Neuronal stem cell (in vitro differentiated cells): Measurements from ENCODE around the gene ARRDC2.

Experiments
- DNase-seq: peaks from one replicate; pipeline ENCODE4 v3.0.0-alpha.2; 2013; ENCODE audit warnings: low spot score
- H2AFZ ChIP-seq: one replicate; pipeline ENCODE4 v1.6.1; 2013; ENCODE audit warnings: mild to moderate bottlenecking, low read length, inconsistent platforms
- H2AK5ac ChIP-seq: 2 replicates; pipeline ENCODE4 v1.6.1; 2013; ENCODE audit warnings: low read depth, mild to moderate bottlenecking, inconsistent platforms, low read length, moderate library complexity, mixed read lengths
- H2BK120ac ChIP-seq: 2 replicates; pipeline ENCODE4 v1.6.1; 2013; ENCODE audit warnings: low read depth, mild to moderate bottlenecking, inconsistent platforms, low read length, moderate library complexity, mixed read lengths
- H2BK12ac ChIP-seq: one replicate; pipeline ENCODE4 v1.6.1; 2013; ENCODE audit warnings: low read length, inconsistent platforms
- H2BK15ac ChIP-seq: 2 replicates; pipeline ENCODE4 v1.6.1; 2013; ENCODE audit warnings: mild to moderate bottlenecking, low read length, inconsistent platforms, mixed read lengths
- H2BK5ac ChIP-seq: one replicate; pipeline ENCODE4 v1.6.1; 2013; ENCODE audit warnings: inconsistent platforms, mild to moderate bottlenecking, low read length, moderate library complexity
- H3K14ac ChIP-seq: one replicate; pipeline ENCODE4 v1.6.1; 2013; ENCODE audit warnings: low read length, inconsistent platforms
- H3K18ac ChIP-seq: 2 replicates; pipeline ENCODE4 v1.6.1; 2013; ENCODE audit warnings: low read length, inconsistent platforms
- H3K23ac ChIP-seq: 2 replicates; pipeline ENCODE4 v1.6.1; 2013; ENCODE audit warnings: low read depth, mild to moderate bottlenecking, mixed read lengths, low read length, inconsistent platforms; ENCODE audit not compliant: poor library complexity
- H3K27ac ChIP-seq: replicated peaks from 3 replicates; pipeline ENCODE4 v1.5.1; 2013; ENCODE audit warnings: low read length, inconsistent platforms
- H3K27me3 ChIP-seq, 3 experiments: 2 replicates each; pipeline ENCODE4 v1.6.1; 2013; ENCODE audit warnings: low read length in 3 of 3, mild to moderate bottlenecking in 2 of 3, inconsistent platforms in 1 of 3, low read depth in 1 of 3, mixed read lengths in 1 of 3, moderate library complexity in 1 of 3; ENCODE audit not compliant: control insufficient read depth in 3 of 3, insufficient read depth in 3 of 3
- H3K36me3 ChIP-seq, 2 donors: replicated peaks in 1 of 2; 2 replicates each; pipeline ENCODE4 v1.6.1; 2013; ENCODE audit warnings: low read length in 2 of 2; ENCODE audit not compliant: control insufficient read depth in 2 of 2, insufficient read depth in 2 of 2
- H3K4ac ChIP-seq: 2 replicates; pipeline ENCODE4 v1.6.1; 2013; ENCODE audit warnings: inconsistent platforms, mild to moderate bottlenecking, low read length, moderate library complexity
- H3K4me1 ChIP-seq, 2 donors: 1 replicate in 1 of 2; 2 replicates in 1 of 2; pipeline ENCODE4 v1.6.1; 2013; ENCODE audit warnings: low read length in 2 of 2, low read depth in 1 of 2; ENCODE audit not compliant: control insufficient read depth in 2 of 2, insufficient read depth in 1 of 2
- H3K4me2 ChIP-seq: one replicate; pipeline ENCODE4 v1.6.1; 2013; ENCODE audit warnings: mild to moderate bottlenecking, low read length, inconsistent platforms; ENCODE audit not compliant: insufficient read depth, poor library complexity, severe bottlenecking
- H3K4me3 ChIP-seq, 2 donors: 2 replicates each; pipeline ENCODE4 v1.5.1; 2013; ENCODE audit warnings: low read length in 2 of 2, mild to moderate bottlenecking in 2 of 2, inconsistent platforms in 1 of 2, moderate library complexity in 1 of 2
- H3K79me1 ChIP-seq: one replicate; pipeline ENCODE4 v1.6.1; 2013; ENCODE audit warnings: low read depth, mild to moderate bottlenecking, inconsistent platforms, low read length, moderate library complexity
- H3K9ac ChIP-seq: one replicate; pipeline ENCODE4 v1.6.1; 2013; ENCODE audit warnings: mild to moderate bottlenecking, low read depth, low read length, inconsistent platforms; ENCODE audit not compliant: poor library complexity
- H3K9me3 ChIP-seq, 2 donors: replicated peaks in 1 of 2; 2 replicates each; pipeline versions ENCODE3 to v1.6.1; 2013; ENCODE audit warnings: low read length in 2 of 2, mild to moderate bottlenecking in 2 of 2, inconsistent platforms in 1 of 2, low read depth in 1 of 2, mixed read lengths in 1 of 2, moderate library complexity in 1 of 2; ENCODE audit not compliant: control insufficient read depth in 2 of 2, insufficient read depth in 1 of 2
- H4K8ac ChIP-seq: one replicate; pipeline ENCODE4 v1.6.1; 2013; ENCODE audit warnings: low read depth, mild to moderate bottlenecking, inconsistent platforms, low read length, moderate library complexity
- H4K91ac ChIP-seq: one replicate; pipeline ENCODE4 v1.6.1; 2013; ENCODE audit warnings: low read length, low read depth, mild to moderate bottlenecking, inconsistent platforms; ENCODE audit not compliant: poor library complexity
- WGBS, 2 donors: extraction: QIAGEN DNeasy Blood & Tissue Kit; methylation state at CpG; one replicate each; pipeline ENCODE4 v1.1.7; 2013; ENCODE audit warnings: missing lambda C conversion rate in 2 of 2, mixed read lengths in 1 of 2; ENCODE audit not compliant: insufficient read length in 2 of 2, insufficient replicate concordance in 1 of 2; ENCODE audit errors: extremely low coverage in 2 of 2; 5-methylcytosine and 5-hydroxymethylcytosine counted together

The ARRDC2 gene

DNA sequence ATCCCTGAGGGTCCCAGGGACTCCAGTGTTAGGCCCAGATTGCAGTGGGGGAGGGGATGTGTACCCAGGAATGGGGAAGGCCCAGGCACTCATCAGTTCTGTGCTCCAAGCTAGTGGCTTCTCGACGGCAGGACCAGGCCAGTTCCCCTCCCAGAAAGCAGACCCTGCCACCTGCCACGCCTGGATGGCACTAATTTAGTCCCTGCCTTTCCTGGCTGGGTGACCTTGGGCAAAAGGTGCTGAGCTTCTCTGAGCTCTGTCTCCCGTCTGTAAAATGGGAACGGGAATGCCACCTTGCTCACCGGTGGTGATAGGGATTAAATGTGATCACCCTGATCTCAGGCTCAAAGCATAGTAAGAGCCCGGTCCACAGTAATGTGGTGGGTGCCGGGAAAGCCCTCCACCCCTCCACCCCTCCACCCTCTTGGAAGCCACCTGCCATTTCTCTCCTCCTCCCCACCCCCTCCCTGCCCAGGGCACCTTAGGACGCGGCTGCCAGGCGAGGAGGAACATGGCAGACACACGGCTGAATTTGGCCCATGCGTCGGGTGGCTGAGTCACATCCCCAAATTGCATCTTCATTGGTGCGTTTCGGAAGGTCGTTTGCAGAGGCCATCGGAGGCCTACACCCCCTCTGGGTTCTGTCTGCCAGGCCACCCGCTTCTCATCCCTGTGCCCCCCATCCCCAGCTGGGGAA is 38.7 kb upstream of the ARRDC2 start:
- Histone ChIP-seq H3K9ac (no peak overlapping the region), H3K36me3 (no peaks in the 10 kb centered on the region), H3K14ac (no peak overlapping the region), H2BK15ac (peak overlapping the region; percentile 67), H3K23ac (peak overlapping the region; percentile 73), H2BK5ac (peak overlapping the region; percentile 53), H3K18ac (peak overlapping the region; percentile 48), H3K27me3 (peaks cover 0 to 30% (median 11%) of the 10 kb centered on the region in 3 experiments), H2AK5ac (peak overlapping the region; percentile 53), H3K27ac (no peak overlapping the region), H4K8ac (no peak overlapping the region), H3K79me1 (peaks cover 2% of the 10 kb centered on the region), H3K4me2 (no peak overlapping the region), H3K9me3 (no peaks in the 10 kb centered on the region), H2BK12ac (no peak overlapping the region), H2BK120ac (no peak overlapping the region), H2AFZ (no peak overlapping the region), H3K4me1 (peaks cover 13 to 18% of the 10 kb centered on the region in 2 donors), H4K91ac (no peak overlapping the region), H3K4me3 (no peak overlapping the region), H3K4ac (peak overlapping the region; percentile 23)
- WGBS, 2 donors = no CpG with 5 or more reads among the region's 19 CpGs
- no peak for DNase-seq

DNA sequence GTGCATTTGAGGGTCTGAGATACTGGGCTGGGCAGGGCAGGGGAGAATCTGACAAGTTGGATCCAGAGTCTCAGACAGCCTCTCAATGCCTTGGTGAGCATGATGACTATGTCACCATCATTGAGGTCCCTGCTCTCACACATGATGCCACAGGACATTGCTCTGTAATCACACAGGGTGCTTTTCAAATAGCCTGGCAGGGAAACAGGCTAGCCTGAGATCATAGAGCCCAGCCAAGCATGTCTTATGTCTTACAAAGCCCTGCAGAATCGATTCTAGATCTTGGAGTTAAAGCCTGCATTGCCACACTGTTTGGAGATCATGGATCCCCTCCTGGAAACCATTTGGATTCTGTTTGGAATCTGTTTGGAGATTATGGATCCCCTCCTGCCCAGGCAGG is 35.7 kb upstream of the ARRDC2 start:
- no peak overlapping the region for H4K91ac ChIP-seq
- H3K4me1 ChIP-seq = peaks cover 4 to 6% of the 10 kb centered on the region in 2 donors
- no peak overlapping the region for H2BK15ac ChIP-seq
- no peak overlapping the region for H2AK5ac ChIP-seq
- WGBS, 2 donors = no CpG with 5 or more reads among the region's 1 CpG
- H3K27ac ChIP-seq = no peak overlapping the region
- no peak overlapping the region for H3K4me3 ChIP-seq
- no peak overlapping the region for H3K23ac ChIP-seq
- peaks cover 0 to 9% of the 10 kb centered on the region in 2 donors for H3K36me3 ChIP-seq
- H2BK12ac ChIP-seq = no peak overlapping the region
- no peak overlapping the region for H3K18ac ChIP-seq
- H3K4me2 ChIP-seq = no peak overlapping the region
- H3K4ac ChIP-seq = no peak overlapping the region
- no peak overlapping the region for H4K8ac ChIP-seq
- no peak overlapping the region for H3K14ac ChIP-seq
- peaks cover 0 to 13% (median 7%) of the 10 kb centered on the region in 3 experiments for H3K27me3 ChIP-seq
- H3K9me3 ChIP-seq = no peaks in the 10 kb centered on the region
- peaks cover 2% of the 10 kb centered on the region for H3K79me1 ChIP-seq
- no peak overlapping the region for H2AFZ ChIP-seq
- no peak for DNase-seq
- H3K9ac ChIP-seq = no peak overlapping the region
- no peak overlapping the region for H2BK5ac ChIP-seq
- H2BK120ac ChIP-seq = no peak overlapping the region

DNA sequence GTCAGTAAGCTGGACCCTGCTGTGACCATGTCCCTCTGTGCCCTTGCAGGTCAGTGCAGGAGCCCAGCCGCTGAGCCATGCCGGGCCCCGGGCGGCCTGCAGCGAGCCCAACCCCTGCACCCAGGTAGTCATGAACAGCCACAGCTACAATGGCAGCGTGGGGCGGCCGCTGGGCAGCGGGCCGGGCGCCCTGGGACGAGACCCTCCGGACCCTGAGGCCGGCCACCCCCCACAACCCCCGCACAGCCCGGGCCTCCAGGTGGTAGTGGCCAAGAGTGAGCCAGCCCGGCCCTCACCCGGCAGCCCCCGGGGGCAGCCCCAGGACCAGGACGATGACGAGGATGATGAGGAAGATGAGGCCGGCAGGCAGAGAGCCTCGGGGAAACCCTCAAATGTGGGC is 34.2 kb upstream of the ARRDC2 start:
- Histone ChIP-seq H2AK5ac (peak overlapping the region; percentile 43), H4K91ac (no peak overlapping the region), H3K14ac (no peak overlapping the region), H3K4me3 (peak overlapping the region in 1 of 2 donors; percentile 55), H3K27ac (no peak overlapping the region), H3K23ac (peak overlapping the region; percentile 55), H3K4ac (no peak overlapping the region), H2BK12ac (no peak overlapping the region), H2BK120ac (peak overlapping the region; percentile 47), H2AFZ (no peak overlapping the region), H3K4me1 (no peaks in the 10 kb centered on the region), H4K8ac (no peak overlapping the region), H3K79me1 (peaks cover 2% of the 10 kb centered on the region), H2BK5ac (no peak overlapping the region), H3K36me3 (peaks cover 0 to 9% of the 10 kb centered on the region in 2 donors), H3K27me3 (peaks cover 0 to 4% (median 0%) of the 10 kb centered on the region in 3 experiments), H3K9me3 (no peaks in the 10 kb centered on the region), H3K18ac (no peak overlapping the region), H3K4me2 (no peak overlapping the region), H2BK15ac (no peak overlapping the region), H3K9ac (no peak overlapping the region)
- WGBS, 2 donors = no CpG with 5 or more reads among the region's 23 CpGs
- DNase-seq = no peak

DNA sequence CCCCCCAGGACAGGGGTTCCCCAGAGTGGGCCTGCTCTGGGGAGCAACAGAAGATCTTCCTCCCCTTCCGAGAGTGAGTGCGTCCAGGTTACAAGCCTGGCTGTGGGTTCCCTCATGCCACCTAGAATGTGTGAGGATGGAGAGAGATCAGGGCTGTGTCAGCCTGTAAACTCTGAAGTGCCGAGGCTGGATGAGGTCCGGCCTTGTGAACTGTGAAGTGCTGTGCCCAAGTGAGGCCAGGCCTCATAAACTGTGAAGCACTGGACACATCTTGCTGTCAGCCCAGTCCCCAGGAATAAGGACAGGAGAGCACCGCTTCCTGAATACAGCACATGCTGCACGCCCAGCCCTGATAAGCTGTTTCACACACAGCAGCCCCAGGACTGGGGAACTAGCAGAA is 33.4 kb upstream of the ARRDC2 start:
- H3K9ac ChIP-seq = no peak overlapping the region
- H2AFZ ChIP-seq = no peak overlapping the region
- H3K18ac ChIP-seq = no peak overlapping the region
- no peak overlapping the region for H3K4me2 ChIP-seq
- H4K8ac ChIP-seq = no peak overlapping the region
- H3K79me1 ChIP-seq = peaks cover 2% of the 10 kb centered on the region
- H2BK5ac ChIP-seq = no peak overlapping the region
- peaks cover 0 to 9% of the 10 kb centered on the region in 2 donors for H3K36me3 ChIP-seq
- no peak overlapping the region for H2BK15ac ChIP-seq
- H3K23ac ChIP-seq = no peak overlapping the region
- H3K14ac ChIP-seq = no peak overlapping the region
- H4K91ac ChIP-seq = no peak overlapping the region
- WGBS, 2 donors = no CpG with 5 or more reads among the region's 6 CpGs
- no peak overlapping the region for H2BK120ac ChIP-seq
- H3K4me1 ChIP-seq = no peaks in the 10 kb centered on the region
- H2BK12ac ChIP-seq = no peak overlapping the region
- no peak overlapping the region for H2AK5ac ChIP-seq
- no peaks in the 10 kb centered on the region for H3K9me3 ChIP-seq
- no peak overlapping the region for H3K4me3 ChIP-seq
- H3K27ac ChIP-seq = no peak overlapping the region
- H3K4ac ChIP-seq = no peak overlapping the region
- no peak for DNase-seq
- no peaks in the 10 kb centered on the region for H3K27me3 ChIP-seq
